Ascending aorta (tissue), 2 donors: ENCODE measurements around the gene CLASP1. TPM values are rescaled to one million over a fixed set of nuclear protein-coding genes. Genes with fewer than 3 reads are reported as not detected.

Experiments used
- DNase-seq, 2 donors: peaks; one replicate each; pipeline ENCODE4 v3.0.0-alpha.2; 2019; ENCODE audit warnings: low spot score in 2 of 2
- H3K27ac ChIP-seq, 2 donors: fragments of 200-600 bp; sonication (generic); one replicate each; pipeline ENCODE4 v1.5.1; 2016 to 2017; ENCODE audit warnings: mild to moderate bottlenecking in 1 of 2
- H3K27me3 ChIP-seq: fragments of 200-600 bp; sonication (generic); one replicate; pipeline ENCODE4 v1.5.1; 2017
- H3K36me3 ChIP-seq, 2 donors: fragments of 200-600 bp; sonication (generic); one replicate each; pipeline ENCODE4 v1.5.1; 2016
- H3K4me1 ChIP-seq, 2 donors: fragments of 200-600 bp; sonication (generic); one replicate each; pipeline ENCODE4 v1.5.1; 2016 to 2017; ENCODE audit warnings: mild to moderate bottlenecking in 1 of 2
- H3K4me3 ChIP-seq, 2 donors: fragments of 200-600 bp; sonication (generic); one replicate each; pipeline ENCODE4 v1.5.1; 2016 to 2017; ENCODE audit warnings: mild to moderate bottlenecking in 1 of 2
- H3K9me3 ChIP-seq, 2 donors: fragments of 200-600 bp; sonication (generic); one replicate each; pipeline ENCODE4 v1.5.1; 2016
- CTCF ChIP-seq, 3 experiments: fragments of 200-600 bp in 2 of 3; fragments of 450-650 bp in 1 of 3; sonication (generic) in 2 of 3; IDR thresholded peaks; one replicate each; pipeline ENCODE4 v1.5.1; 2016 to 2019; ENCODE audit warnings: antibody characterized with exemption in 3 of 3, mild to moderate bottlenecking in 1 of 3, moderate library complexity in 1 of 3
- intact Hi-C: fragments of 100-400 bp; cut with DNase I; formaldehyde crosslinking; loops from one replicate; pipeline ENCODE4 v1.15.1; 2023
- total RNA-seq: library from RNA; depleted of rRNA; stranded (reverse); fragments of >200 nt; gene quantifications from one replicate; pipeline ENCODE4 v1.1.0, GENCODE V29; 2016

Gene CLASP1
- total RNA-seq, 1 donor from 2014 or later = 78.0 TPM

DNA sequence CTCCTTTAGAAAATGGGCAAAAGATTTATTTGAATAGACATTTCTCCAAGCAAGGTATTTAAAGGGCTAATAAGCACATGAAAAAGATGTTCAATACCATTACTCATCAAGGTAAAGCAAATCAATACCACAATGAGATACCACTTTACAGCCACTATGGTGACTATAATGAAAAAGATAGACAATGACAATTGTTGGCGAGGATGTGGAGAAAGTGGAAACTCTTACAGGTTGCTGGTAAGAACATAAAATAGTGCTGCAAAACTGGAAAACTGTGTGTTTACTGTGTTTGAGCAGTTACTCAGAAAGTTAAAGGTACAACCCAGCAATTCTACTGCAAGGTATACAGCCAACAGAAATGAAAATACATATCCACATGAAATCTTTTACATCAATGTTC lies 150.5 kb downstream of the CLASP1 start:
- peaks cover 5 to 30% of the 10 kb centered on the region in 2 donors for H3K36me3 ChIP-seq
- no peaks in the 10 kb centered on the region for H3K4me1 ChIP-seq
- H3K4me3 ChIP-seq = no peak overlapping the region
- H3K9me3 ChIP-seq = peaks cover 0 to 4% of the 10 kb centered on the region in 2 donors
- intact Hi-C loops = no loop called here
- no peaks in the 10 kb centered on the region for H3K27me3 ChIP-seq
- H3K27ac ChIP-seq = no peak overlapping the region
- no peak for DNase-seq
- TF ChIP-seq CTCF (IDR thresholded peaks at IDR 0.05) = no peak

- DNase-seq = no peak
- peaks cover 0 to 5% of the 10 kb centered on the region in 2 donors for H3K36me3 ChIP-seq
- H3K9me3 ChIP-seq = no peaks in the 10 kb centered on the region
- no peak for TF ChIP-seq CTCF (IDR thresholded peaks at IDR 0.05)
- intact Hi-C loops = no loop called here
- H3K27ac ChIP-seq = no peak overlapping the region
- H3K4me3 ChIP-seq = no peak overlapping the region
- no peaks in the 10 kb centered on the region for H3K27me3 ChIP-seq
- H3K4me1 ChIP-seq = no peaks in the 10 kb centered on the region
Measured at GRCh38 chr2:121492409-121492808, 156.9 kb downstream of the CLASP1 start.

GRCh38 chr2:121491518-121491917 lies 157.7 kb downstream of the CLASP1 start:
- intact Hi-C loops = no loop called here

DNA sequence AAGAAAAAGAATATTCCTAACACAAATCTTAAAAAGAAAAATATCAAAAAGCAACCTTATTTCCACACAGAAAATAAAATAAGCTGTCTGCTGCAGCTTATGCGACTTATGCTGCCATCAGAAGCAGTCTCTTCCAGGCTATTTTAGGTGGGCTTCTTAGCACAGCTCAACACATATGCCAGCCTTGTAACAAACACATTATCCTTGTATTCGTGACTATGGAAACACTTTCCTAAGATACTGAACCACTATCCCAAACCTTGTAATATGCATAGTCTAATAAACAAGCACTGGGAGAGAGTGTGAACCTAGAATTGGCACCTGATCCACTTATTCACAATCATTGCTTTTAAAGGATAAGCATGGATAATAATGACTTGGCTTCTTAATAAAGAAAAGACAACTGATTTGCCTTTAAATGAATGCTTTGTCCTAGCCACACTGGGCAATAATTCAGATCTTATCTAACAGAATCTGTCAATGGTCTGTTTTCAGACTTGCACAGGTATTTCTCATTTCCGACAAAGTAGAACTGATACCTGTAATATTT lies 158.6 kb downstream of the CLASP1 start:
- Histone ChIP-seq H3K27me3 (no peaks in the 10 kb centered on the region), H3K4me1 (no peaks in the 10 kb centered on the region), H3K36me3 (peaks cover 0 to 5% of the 10 kb centered on the region in 2 donors), H3K9me3 (no peaks in the 10 kb centered on the region), H3K27ac (no peak overlapping the region), H3K4me3 (no peak overlapping the region)
- intact Hi-C loops = no loop called here
- no peak for DNase-seq
- TF ChIP-seq CTCF (IDR thresholded peaks at IDR 0.05) = no peak

More at GRCh38 chr2:121491518-121491917, 157.7 kb downstream of the CLASP1 start:
- Histone ChIP-seq H3K36me3 (peaks cover 0 to 5% of the 10 kb centered on the region in 2 donors), H3K4me1 (no peaks in the 10 kb centered on the region), H3K27me3 (no peaks in the 10 kb centered on the region), H3K27ac (no peak overlapping the region), H3K9me3 (no peaks in the 10 kb centered on the region), H3K4me3 (no peak overlapping the region)
- TF ChIP-seq CTCF (IDR thresholded peaks at IDR 0.05) = no peak
- DNase-seq = no peak

GRCh38 chr2:121489911-121490583 lies 159.2 kb downstream of the CLASP1 start:
- H3K4me3 ChIP-seq = no peak overlapping the region
- no peak for TF ChIP-seq CTCF (IDR thresholded peaks at IDR 0.05)
- DNase-seq = no peak
- H3K9me3 ChIP-seq = no peaks in the 10 kb centered on the region
- H3K27ac ChIP-seq = no peak overlapping the region
- H3K27me3 ChIP-seq = no peaks in the 10 kb centered on the region
- H3K36me3 ChIP-seq = peaks cover 0 to 3% of the 10 kb centered on the region in 2 donors
- no peaks in the 10 kb centered on the region for H3K4me1 ChIP-seq
- intact Hi-C loops = no loop called here
